Measurements from ENCODE around the gene TRA2A. TPM values are rescaled to one million over a fixed set of nuclear protein-coding genes. Genes with fewer than 3 reads are reported as not detected.

Gene TRA2A
- total and polyA plus RNA-seq, 2 donors = 35.7 to 160 TPM

Other genes with a start within 250 kb of the TRA2A start
- gene MALSU1, start 232.6 kb downstream of the TRA2A start, total RNA-seq = 42.3 TPM
- gene MALSU1, start 232.6 kb downstream of the TRA2A start, polyA plus RNA-seq = 33.1 TPM
- gene IGF2BP3, start 61.5 kb downstream of the TRA2A start, total RNA-seq = 16.5 TPM
- 3.4 TPM for gene IGF2BP3, start 61.5 kb downstream of the TRA2A start, polyA plus RNA-seq
- 18.4 TPM for gene CCDC126, start 65.4 kb upstream of the TRA2A start, total RNA-seq
- gene CCDC126, start 65.4 kb upstream of the TRA2A start, polyA plus RNA-seq = 8.3 TPM
- 4.9 TPM for gene FAM221A, start 148.2 kb upstream of the TRA2A start, total RNA-seq
- 7.5 TPM for gene FAM221A, start 148.2 kb upstream of the TRA2A start, polyA plus RNA-seq
- 0.42 TPM for gene STK31, start 178.2 kb upstream of the TRA2A start, total RNA-seq
- gene STK31, start 178.2 kb upstream of the TRA2A start, polyA plus RNA-seq = 0.75 TPM